Measurements from ENCODE around the gene CLTCL1. TPM values are rescaled to one million over a fixed set of nuclear protein-coding genes. Genes with fewer than 3 reads are reported as not detected.

The CLTCL1 gene
- total RNA-seq, 4 donors from 2014 or later: 1.0 to 20.5 (median 11.4) TPM

GRCh38 chr22:19184276-19184997, 107.1 kb downstream of the CLTCL1 start:
- no peaks in the 10 kb centered on the region for H3K36me3 ChIP-seq
- no peaks in the 10 kb centered on the region for H3K9me3 ChIP-seq
- no peak overlapping the region for H3K4me3 ChIP-seq
- H3K4me1 ChIP-seq: peaks cover 0 to 3% of the 10 kb centered on the region in 2 donors
- no peak for DNase-seq
- intact Hi-C loops (cut with DNase I; ENCODE audit: low total_unique reads): no loop called here
- H3K27ac ChIP-seq: no peak overlapping the region
- H3K27me3 ChIP-seq: no peaks in the 10 kb centered on the region
- no peak for TF ChIP-seq POLR2A (IDR thresholded peaks at IDR 0.05)
- no peak for TF ChIP-seq CTCF (IDR thresholded peaks at IDR 0.05)

DNA sequence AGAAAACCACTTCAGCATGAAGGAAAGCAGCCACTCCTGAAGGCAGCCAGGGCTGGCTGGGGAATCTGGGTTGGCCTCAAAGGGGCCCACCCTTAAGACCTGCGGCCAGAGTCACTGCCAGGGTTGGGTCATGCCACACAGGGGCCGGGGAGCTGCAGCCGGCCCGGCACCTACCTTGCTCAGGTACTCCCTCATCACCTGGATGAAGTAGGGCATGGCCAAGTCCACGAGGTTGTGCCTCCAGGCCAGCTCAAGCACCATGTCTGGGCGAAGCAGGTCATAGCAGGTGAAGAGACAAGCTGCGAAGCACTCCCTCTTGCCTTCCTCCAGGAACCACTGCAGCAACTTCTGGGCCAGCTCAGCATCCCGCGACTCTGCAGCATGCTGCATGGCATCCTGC, 108.3 kb downstream of the CLTCL1 start:
- H3K4me1 ChIP-seq: peaks cover 0 to 3% of the 10 kb centered on the region in 2 donors
- H3K27ac ChIP-seq: no peak overlapping the region
- no peaks in the 10 kb centered on the region for H3K27me3 ChIP-seq
- TF ChIP-seq POLR2A (IDR thresholded peaks at IDR 0.05) (no peak), CTCF (IDR thresholded peaks at IDR 0.05) (no peak)
- intact Hi-C loops (cut with DNase I; ENCODE audit: low total_unique reads): no loop called here
- no peaks in the 10 kb centered on the region for H3K36me3 ChIP-seq
- H3K4me3 ChIP-seq: no peak overlapping the region
- no peak for DNase-seq
- H3K9me3 ChIP-seq: no peaks in the 10 kb centered on the region

- intact Hi-C loops (cut with DNase I; ENCODE audit: low total_unique reads): no loop called here
- H3K27ac ChIP-seq: no peak overlapping the region
These were observed 108.9 kb downstream of the CLTCL1 start for GRCh38 chr22:19182472-19183157.

GRCh38 chr22:19181786-19182471, 109.6 kb downstream of the CLTCL1 start:
- DNase-seq: no peak
- H3K36me3 ChIP-seq: no peaks in the 10 kb centered on the region
- no peaks in the 10 kb centered on the region for H3K9me3 ChIP-seq
- no peak for TF ChIP-seq POLR2A (IDR thresholded peaks at IDR 0.05)
- no peak for TF ChIP-seq CTCF (IDR thresholded peaks at IDR 0.05)
- intact Hi-C loops (cut with DNase I; ENCODE audit: low total_unique reads): no loop called here
- H3K27me3 ChIP-seq: no peaks in the 10 kb centered on the region
- H3K27ac ChIP-seq: no peak overlapping the region
- H3K4me3 ChIP-seq: no peak overlapping the region
- H3K4me1 ChIP-seq: peaks cover 0 to 6% of the 10 kb centered on the region in 2 donors

More at GRCh38 chr22:19182472-19183157, 108.9 kb downstream of the CLTCL1 start:
- TF ChIP-seq CTCF (IDR thresholded peaks at IDR 0.05) (no peak), POLR2A (IDR thresholded peaks at IDR 0.05) (no peak)
- Histone ChIP-seq H3K4me3 (no peak overlapping the region), H3K9me3 (no peaks in the 10 kb centered on the region), H3K36me3 (no peaks in the 10 kb centered on the region), H3K4me1 (peaks cover 0 to 3% of the 10 kb centered on the region in 2 donors), H3K27me3 (no peaks in the 10 kb centered on the region)
- no peak for DNase-seq
